IPS-15b (cell line): ENCODE measurements around the gene RPL3.
"Not testable (repeated sequence)": the region's sequence is repeated elsewhere in the genome, so short reads cannot be mapped to it uniquely, and the experiment has no call there.

Experiments
- H3K27me3 ChIP-seq: one replicate; pipeline ENCODE4 v1.6.1; 2013; ENCODE audit warnings: low read length; ENCODE audit not compliant: control insufficient read depth, insufficient read depth
- H3K36me3 ChIP-seq: one replicate; pipeline ENCODE4 v1.6.1; 2013; ENCODE audit warnings: low read length; ENCODE audit not compliant: control insufficient read depth, insufficient read depth
- H3K4me1 ChIP-seq: one replicate; pipeline ENCODE4 v1.6.1; 2013; ENCODE audit warnings: mild to moderate bottlenecking, low read length; ENCODE audit not compliant: control insufficient read depth, insufficient read depth
- H3K4me3 ChIP-seq: one replicate; pipeline ENCODE4 v1.5.1; 2013; ENCODE audit warnings: low read depth, low read length
- H3K9ac ChIP-seq: one replicate; pipeline ENCODE4 v1.6.1; 2013; ENCODE audit warnings: low read depth, mild to moderate bottlenecking, low read length
- H3K9me3 ChIP-seq: one replicate; pipeline ENCODE4 v1.6.1; 2013; ENCODE audit warnings: mild to moderate bottlenecking, low read length; ENCODE audit not compliant: control insufficient read depth, insufficient read depth

Gene RPL3

DNA sequence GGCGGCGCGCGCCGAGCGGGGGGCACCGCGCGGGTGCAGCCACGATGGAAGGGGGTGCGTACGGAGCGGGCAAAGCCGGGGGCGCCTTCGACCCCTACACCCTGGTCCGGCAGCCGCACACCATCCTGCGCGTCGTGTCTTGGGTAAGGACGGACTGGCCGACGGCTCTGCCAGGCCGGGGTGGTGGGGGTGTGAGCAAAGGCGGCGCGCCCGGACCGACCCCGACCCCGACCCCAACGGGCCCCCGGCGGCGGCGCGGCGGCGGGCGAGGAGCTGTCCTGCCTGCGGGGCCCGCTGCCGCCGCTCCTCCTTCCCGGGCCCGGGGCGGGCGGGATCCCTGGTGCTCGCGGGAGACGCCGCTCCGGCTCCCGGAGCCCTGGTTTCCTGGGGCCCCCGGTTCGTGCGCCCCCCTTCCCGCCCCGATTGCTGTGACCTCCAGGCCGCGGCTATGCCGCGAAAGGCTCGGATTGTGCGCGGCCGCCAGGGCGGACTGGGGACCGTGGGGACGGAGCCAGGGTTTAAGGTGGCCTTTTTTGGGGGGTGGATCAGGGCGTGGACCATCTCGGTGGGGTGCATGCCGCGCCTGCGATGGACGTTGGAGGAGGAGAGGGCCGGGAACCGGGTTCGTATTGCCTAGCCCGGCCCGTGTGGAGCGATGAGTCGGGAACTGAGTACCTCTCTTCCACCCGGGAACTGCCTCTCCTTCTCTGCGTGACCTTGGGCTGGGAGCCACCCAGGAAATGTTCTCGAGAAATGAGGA is 30.7 kb upstream of the RPL3 start, which contains the start of gene SYNGR1:
SYNGR1 (plus strand) TSS at position 25 of the 760 bp plus-strand sequence; CDS start at position 45, 20 bp downstream.
- Histone ChIP-seq H3K36me3 (no peaks in the 10 kb centered on the region), H3K4me1 (peaks cover 17% of the 10 kb centered on the region), H3K27me3 (peaks cover 2% of the 10 kb centered on the region), H3K9me3 (no peaks in the 10 kb centered on the region), H3K4me3 (peak within 1 kb of the TSS; percentile 81), H3K9ac (peak within 1 kb of the TSS; percentile 26)

DNA sequence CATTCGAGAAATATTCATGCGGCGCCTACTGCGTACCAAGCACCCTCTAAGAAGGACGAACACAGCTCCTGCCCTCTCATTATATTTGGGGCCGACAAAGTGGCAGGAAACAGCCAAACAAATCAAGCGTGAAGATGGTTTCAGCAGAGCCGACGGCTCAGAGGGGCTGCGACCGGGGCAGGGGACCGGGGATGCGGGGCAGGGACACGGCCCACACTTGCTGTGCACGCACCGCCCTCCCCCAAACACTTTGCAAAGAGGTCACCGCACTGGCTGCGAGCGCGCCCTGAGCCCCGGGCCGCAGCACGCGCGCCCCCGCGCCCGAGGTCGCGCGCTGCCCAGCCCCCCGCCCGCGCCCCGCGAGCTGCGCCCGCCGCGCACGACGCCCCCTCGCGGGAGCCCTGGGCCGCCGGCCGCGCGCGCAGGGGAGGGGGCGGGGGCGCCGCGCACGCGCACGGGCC is 30.1 kb upstream of the RPL3 start:
- peaks cover 2% of the 10 kb centered on the region for H3K27me3 ChIP-seq
- peaks cover 17% of the 10 kb centered on the region for H3K4me1 ChIP-seq
- H3K36me3 ChIP-seq = no peaks in the 10 kb centered on the region
- no peaks in the 10 kb centered on the region for H3K9me3 ChIP-seq
- H3K9ac ChIP-seq = no peak overlapping the region
- H3K4me3 ChIP-seq = peak overlapping the region; percentile 81

DNA sequence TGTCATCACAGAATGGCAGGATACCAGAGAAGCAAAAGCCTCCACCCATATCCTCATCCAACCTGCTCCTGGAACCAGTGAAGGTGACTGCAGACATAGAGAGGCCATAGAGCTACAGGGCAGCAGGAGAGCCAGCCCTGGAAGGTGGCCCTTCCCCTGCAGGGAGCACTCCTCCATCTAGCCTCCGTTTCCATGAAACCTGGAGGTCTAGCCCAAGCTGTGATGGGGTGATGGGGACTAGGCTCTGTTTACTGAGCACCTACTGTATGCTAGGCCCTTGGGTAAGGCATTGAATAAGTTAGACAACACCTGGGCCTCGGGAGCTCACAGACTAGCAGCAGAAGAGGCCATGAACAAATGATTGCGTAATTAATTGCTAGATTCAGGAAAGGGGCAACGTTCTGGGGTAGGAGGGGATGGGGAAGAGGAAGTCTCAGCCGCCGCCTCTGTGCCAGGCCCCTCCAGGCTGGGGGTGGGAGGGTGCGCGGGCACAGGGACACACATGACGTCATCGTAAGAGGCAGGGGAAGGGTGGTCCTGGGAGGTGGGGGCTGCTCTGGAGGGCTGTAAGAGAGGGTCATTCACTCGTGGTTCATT is 29.6 kb upstream of the RPL3 start:
- H3K9me3 ChIP-seq = no peaks in the 10 kb centered on the region
- H3K4me1 ChIP-seq = peaks cover 17% of the 10 kb centered on the region
- H3K4me3 ChIP-seq = peak overlapping the region; percentile 81
- H3K9ac ChIP-seq = no peak overlapping the region
- H3K27me3 ChIP-seq = peaks cover 2% of the 10 kb centered on the region
- H3K36me3 ChIP-seq = no peaks in the 10 kb centered on the region

DNA sequence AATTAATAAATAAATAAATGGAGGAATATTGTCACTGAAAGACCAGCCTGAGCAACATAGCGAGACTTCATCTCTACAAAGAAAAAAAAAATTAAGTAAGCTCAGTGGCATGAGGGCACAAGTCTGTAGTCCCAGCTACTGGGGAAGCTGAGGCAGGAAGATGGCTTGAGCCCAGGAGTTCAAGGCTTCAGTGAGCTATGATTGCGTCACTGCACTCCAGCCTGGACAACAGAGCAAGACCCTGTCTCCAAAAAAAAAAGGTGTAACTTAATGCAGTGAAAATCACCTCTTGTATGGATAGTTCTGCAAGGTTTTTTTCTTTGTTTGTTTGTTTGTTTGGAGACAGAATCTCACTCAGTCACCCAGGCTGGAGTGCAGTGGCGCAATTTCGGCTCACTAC is 25.8 kb upstream of the RPL3 start:
- H3K36me3 ChIP-seq = no peaks in the 10 kb centered on the region
- no peak overlapping the region for H3K9ac ChIP-seq
- no peaks in the 10 kb centered on the region for H3K27me3 ChIP-seq
- H3K4me3 ChIP-seq = no peak overlapping the region
- H3K9me3 ChIP-seq = no peaks in the 10 kb centered on the region
- peaks cover 4% of the 10 kb centered on the region for H3K4me1 ChIP-seq

DNA sequence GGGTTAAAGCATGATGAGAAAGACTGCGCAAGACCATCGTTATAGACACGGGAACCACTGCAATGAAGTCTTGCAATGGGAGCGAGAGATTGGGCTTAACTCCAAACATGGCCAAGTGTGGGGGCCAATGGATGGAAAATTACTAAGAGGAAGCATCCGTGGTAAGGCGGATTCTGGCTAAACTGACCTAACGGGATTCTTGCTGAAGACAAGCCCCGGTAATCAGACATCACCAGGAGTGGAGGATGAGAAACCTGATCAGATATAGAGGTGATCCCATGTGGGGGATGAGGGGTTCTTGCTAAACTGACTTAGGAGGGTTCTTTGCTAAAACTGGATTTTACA is 24.6 kb upstream of the RPL3 start:
- Histone ChIP-seq H3K4me3 (no peak overlapping the region), H3K9ac (no peak overlapping the region), H3K9me3 (no peaks in the 10 kb centered on the region), H3K36me3 (no peaks in the 10 kb centered on the region), H3K4me1 (peaks cover 4% of the 10 kb centered on the region), H3K27me3 (no peaks in the 10 kb centered on the region)

DNA sequence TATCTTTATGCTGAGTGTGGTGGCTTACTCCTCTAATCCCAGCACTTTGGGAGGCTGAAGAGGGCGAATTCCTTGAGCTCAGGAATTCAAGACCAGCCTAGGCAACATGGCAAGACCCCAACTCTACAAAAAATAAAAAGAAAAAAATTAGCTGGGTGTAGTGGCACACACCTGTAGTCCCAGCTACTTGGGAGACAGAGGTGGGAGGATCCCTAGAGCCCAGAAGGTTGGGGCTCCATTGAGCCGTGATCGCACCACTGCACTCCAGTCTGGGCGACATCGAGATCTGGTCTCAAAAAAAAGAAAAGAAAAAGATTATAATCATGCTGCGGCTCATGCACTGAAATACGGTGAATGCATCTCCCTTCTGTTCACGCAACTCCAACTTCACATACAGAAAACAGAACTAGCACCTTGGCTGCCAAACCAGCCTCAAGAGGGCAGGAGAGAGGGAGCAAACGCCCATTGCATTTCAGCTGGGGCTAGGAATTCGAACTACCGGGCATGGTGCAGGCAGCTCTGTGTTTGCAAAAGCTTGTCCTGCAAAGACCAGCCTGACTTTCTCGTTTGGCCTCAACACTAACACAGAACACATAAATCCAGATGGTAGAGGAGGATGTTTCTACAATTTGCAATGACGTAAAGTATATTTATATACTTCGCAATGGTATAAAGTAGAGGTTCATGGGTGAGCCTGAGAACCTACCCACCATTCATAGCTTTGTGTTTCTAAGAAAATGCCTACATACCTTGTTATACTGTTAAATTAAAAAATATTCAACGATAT is 24.0 kb upstream of the RPL3 start:
- no peak overlapping the region for H3K4me3 ChIP-seq
- peaks cover 4% of the 10 kb centered on the region for H3K4me1 ChIP-seq
- no peaks in the 10 kb centered on the region for H3K36me3 ChIP-seq
- H3K27me3 ChIP-seq = no peaks in the 10 kb centered on the region
- no peaks in the 10 kb centered on the region for H3K9me3 ChIP-seq
- H3K9ac ChIP-seq = no peak overlapping the region

DNA sequence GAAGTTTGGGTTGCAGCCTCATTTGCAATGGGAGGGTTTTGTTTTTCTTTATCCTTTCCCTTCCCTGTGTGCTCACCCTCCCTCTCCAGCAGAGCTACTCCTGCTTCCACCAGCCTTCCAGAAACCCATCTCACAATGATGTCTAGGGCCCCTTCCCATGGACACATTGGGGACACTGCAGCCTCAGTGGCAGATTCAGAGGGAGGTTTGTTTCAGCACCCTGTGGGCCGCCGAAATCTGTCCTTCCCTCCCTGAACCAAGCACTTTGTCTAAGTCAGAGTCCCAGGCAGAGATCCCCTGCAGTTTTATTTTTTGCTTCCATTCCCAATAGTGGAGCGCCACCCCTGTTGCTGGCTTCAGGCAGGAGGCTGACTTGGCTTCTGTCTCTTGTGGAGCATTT is 21.8 kb upstream of the RPL3 start:
- no peak overlapping the region for H3K4me3 ChIP-seq
- peaks cover 4% of the 10 kb centered on the region for H3K4me1 ChIP-seq
- H3K36me3 ChIP-seq = no peaks in the 10 kb centered on the region
- H3K27me3 ChIP-seq = no peaks in the 10 kb centered on the region
- H3K9me3 ChIP-seq = no peaks in the 10 kb centered on the region
- H3K9ac ChIP-seq = no peak overlapping the region

DNA sequence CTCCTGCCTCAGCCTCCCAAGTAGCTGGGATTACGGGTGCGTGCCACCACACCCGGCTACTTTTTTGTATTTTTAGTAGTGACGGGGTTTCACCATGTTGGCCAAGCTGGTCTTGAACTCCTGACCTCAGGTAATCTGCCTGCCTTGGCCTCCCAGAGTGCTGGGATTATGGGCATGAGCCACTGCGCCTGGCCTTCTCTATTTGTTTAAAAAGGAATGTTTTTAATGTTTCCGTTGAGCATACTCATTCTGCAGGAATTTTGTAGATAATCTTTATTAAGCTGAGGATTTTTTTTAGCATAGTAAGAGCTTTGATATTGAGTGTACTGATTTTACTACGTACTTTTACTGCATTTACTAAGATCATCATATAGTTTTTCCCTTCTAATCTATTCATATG is 20.4 kb upstream of the RPL3 start:
- not testable (repeated sequence) for H3K36me3 ChIP-seq, H3K4me3 ChIP-seq, H3K9ac ChIP-seq, H3K27me3 ChIP-seq, H3K4me1 ChIP-seq, H3K9me3 ChIP-seq

DNA sequence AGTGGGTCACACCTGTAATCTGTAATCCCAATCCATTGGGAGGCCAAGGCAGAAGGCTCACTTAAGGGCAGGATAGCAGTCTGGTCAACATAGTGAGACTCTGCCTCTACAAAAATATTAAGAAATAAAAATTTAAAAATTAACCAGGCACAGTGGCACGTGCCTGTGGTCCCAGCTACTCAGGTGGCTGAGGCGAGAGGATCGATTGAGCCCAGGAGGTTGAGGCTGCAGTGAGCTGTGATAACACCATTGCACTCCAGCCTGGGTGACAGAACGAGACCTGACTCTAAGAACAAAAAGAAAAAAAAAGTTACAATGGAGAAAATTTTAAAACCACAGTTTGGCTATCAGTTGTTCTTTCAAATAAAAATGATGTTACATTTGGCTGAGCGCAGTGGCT is 17.0 kb upstream of the RPL3 start:
- H3K36me3 ChIP-seq = no peaks in the 10 kb centered on the region
- H3K4me1 ChIP-seq = no peaks in the 10 kb centered on the region

DNA sequence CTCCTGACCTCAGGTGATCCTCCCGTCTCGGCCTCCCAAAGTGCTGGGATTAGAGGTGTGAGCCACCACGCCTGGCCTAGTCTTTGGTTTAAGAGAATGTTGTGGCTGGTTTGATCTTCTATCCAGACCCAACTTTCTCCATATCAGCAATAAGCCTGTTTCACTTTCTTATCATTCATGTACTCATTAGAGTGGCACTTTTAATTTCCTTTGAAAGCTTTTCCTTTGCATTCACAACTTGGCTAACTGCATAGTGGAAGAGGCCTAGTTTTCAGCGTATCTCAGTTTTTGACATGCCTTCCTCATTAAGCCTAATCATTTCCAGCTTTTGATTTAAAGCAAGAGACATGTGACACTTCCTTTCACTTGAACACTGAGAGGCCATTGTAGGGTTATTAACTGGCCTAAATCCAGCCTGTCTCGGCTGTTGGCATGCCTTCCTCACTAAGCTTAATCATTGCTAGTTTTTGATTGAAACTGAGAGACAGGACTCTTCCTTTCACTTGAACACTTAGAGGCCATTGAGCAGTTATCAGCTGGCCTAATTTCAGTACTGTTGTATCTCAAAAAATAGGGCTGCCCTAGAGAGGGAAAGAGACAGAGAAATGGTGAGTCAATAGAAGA is 13.1 kb upstream of the RPL3 start:
- H3K9ac ChIP-seq = no peak overlapping the region
- H3K4me3 ChIP-seq = no peak overlapping the region

More for the DNA sequence above, 17.0 kb upstream of the RPL3 start:
- no peak overlapping the region for H3K9ac ChIP-seq
- no peaks in the 10 kb centered on the region for H3K9me3 ChIP-seq
- H3K27me3 ChIP-seq = no peaks in the 10 kb centered on the region
- H3K4me3 ChIP-seq = no peak overlapping the region

DNA sequence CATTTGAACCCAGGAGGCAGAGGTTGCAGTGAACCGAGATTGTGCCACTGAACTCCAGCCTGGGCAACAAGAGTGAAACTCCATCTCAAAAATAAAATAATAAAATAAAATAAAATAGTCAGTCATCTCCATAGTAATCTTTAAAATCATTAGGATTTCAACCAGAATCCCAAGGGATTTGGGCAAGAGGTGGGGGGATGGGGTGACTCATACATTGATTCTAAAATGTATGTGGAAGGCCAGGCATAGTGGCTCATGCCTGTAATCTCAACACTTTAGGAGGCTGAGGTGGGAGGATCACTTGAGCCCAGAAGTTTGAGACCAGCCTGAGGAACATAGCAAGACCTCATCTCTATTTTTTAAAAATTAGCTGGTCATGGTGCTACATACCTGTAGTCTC is 11.1 kb upstream of the RPL3 start:
- not testable (repeated sequence) for H3K36me3 ChIP-seq, H3K4me1 ChIP-seq

More for the DNA sequence above, 13.1 kb upstream of the RPL3 start:
- Histone ChIP-seq H3K27me3 (no peaks in the 10 kb centered on the region), H3K9me3 (no peaks in the 10 kb centered on the region), H3K36me3 (no peaks in the 10 kb centered on the region), H3K4me1 (peaks cover 2% of the 10 kb centered on the region)

More for the DNA sequence above, 11.1 kb upstream of the RPL3 start:
- H3K4me3 ChIP-seq, H3K9me3 ChIP-seq, H3K9ac ChIP-seq, H3K27me3 ChIP-seq: not testable (repeated sequence)
